ENCODE measurements around the gene PRXL2B.
A peak's percentile ranks its signal among the peaks of the same experiment; 100 is the strongest.

The PRXL2B gene

GRCh38 chr1:2633366-2633935, 46.9 kb downstream of the PRXL2B start:
- Histone ChIP-seq H3K27me3 (ENCODE audit: control insufficient read depth in 1 of 2, insufficient read depth in 1 of 2, low read length in 2 of 2) (peaks cover 46 to 58% of the 10 kb centered on the region in 2 experiments), H2BK120ac (ENCODE audit: low read depth, low read length) (no peak overlapping the region), H3K4me1 (ENCODE audit: control insufficient read depth, insufficient read depth, low read depth, low read length) (no peaks in the 10 kb centered on the region), H3K14ac (ENCODE audit: low read length in 2 of 2) (no peak overlapping the region), H2BK5ac (ENCODE audit: low read depth, low read length, poor library complexity, severe bottlenecking) (no peak overlapping the region), H3K23ac (ENCODE audit: low read length in 2 of 2) (no peak overlapping the region), H3K18ac (ENCODE audit: low read depth in 1 of 2, low read length in 2 of 2) (no peak overlapping the region), H2AK5ac (ENCODE audit: low read length, severe bottlenecking) (no peak overlapping the region), H3K79me1 (replicated peaks; ENCODE audit: low read length, poor library complexity, severe bottlenecking) (no peaks in the 10 kb centered on the region), H3K4me2 (ENCODE audit: low read length, poor library complexity, severe bottlenecking) (no peak overlapping the region), H3K4me3 (ENCODE audit: insufficient read depth in 1 of 2, low read depth in 1 of 2, low read length in 2 of 2) (no peak overlapping the region), H2BK12ac (ENCODE audit: low read length in 2 of 2) (no peak overlapping the region), H2BK15ac (ENCODE audit: low read depth, poor library complexity, severe bottlenecking) (no peak overlapping the region), H3K36me3 (ENCODE audit: control insufficient read depth in 1 of 2, insufficient read depth in 2 of 2, low read depth in 1 of 2, low read length in 2 of 2) (no peaks in the 10 kb centered on the region), H4K91ac (ENCODE audit: low read length) (no peak overlapping the region), H3K9me3 (ENCODE audit: control insufficient read depth, low read length) (peaks cover 6% of the 10 kb centered on the region), H3K4ac (ENCODE audit: low read depth in 1 of 2, low read length in 2 of 2) (no peak overlapping the region), H3K27ac (ENCODE audit: low read length, poor library complexity, severe bottlenecking) (no peak overlapping the region), H4K8ac (ENCODE audit: low read length) (no peak overlapping the region), H2AFZ (ENCODE audit: low read depth, low read length) (no peak overlapping the region), H3K9ac (ENCODE audit: low read length) (no peak overlapping the region)
- 82% methylated on average over 12 of the region's 12 CpGs for WGBS
- no peak for DNase-seq

- Histone ChIP-seq H3K27ac (ENCODE audit: low read length, poor library complexity, severe bottlenecking) (no peak overlapping the region), H2BK5ac (ENCODE audit: low read depth, low read length, poor library complexity, severe bottlenecking) (no peak overlapping the region), H3K4me2 (ENCODE audit: low read length, poor library complexity, severe bottlenecking) (no peak overlapping the region), H3K27me3 (ENCODE audit: control insufficient read depth in 1 of 2, insufficient read depth in 1 of 2, low read length in 2 of 2) (peaks cover 51 to 63% of the 10 kb centered on the region in 2 experiments), H2AK5ac (ENCODE audit: low read length, severe bottlenecking) (no peak overlapping the region), H2BK15ac (ENCODE audit: low read depth, poor library complexity, severe bottlenecking) (no peak overlapping the region), H3K79me1 (replicated peaks; ENCODE audit: low read length, poor library complexity, severe bottlenecking) (no peaks in the 10 kb centered on the region), H3K14ac (ENCODE audit: low read length in 2 of 2) (no peak overlapping the region), H2BK12ac (ENCODE audit: low read length in 2 of 2) (no peak overlapping the region), H3K4me1 (ENCODE audit: control insufficient read depth, insufficient read depth, low read depth, low read length) (no peaks in the 10 kb centered on the region), H3K23ac (ENCODE audit: low read length in 2 of 2) (no peak overlapping the region), H2AFZ (ENCODE audit: low read depth, low read length) (no peak overlapping the region), H3K4ac (ENCODE audit: low read depth in 1 of 2, low read length in 2 of 2) (no peak overlapping the region), H4K91ac (ENCODE audit: low read length) (no peak overlapping the region), H4K8ac (ENCODE audit: low read length) (no peak overlapping the region), H3K36me3 (ENCODE audit: control insufficient read depth in 1 of 2, insufficient read depth in 2 of 2, low read depth in 1 of 2, low read length in 2 of 2) (no peaks in the 10 kb centered on the region), H2BK120ac (ENCODE audit: low read depth, low read length) (no peak overlapping the region), H3K9me3 (ENCODE audit: control insufficient read depth, low read length) (peaks cover 6% of the 10 kb centered on the region), H3K18ac (ENCODE audit: low read depth in 1 of 2, low read length in 2 of 2) (no peak overlapping the region), H3K4me3 (ENCODE audit: insufficient read depth in 1 of 2, low read depth in 1 of 2, low read length in 2 of 2) (no peak overlapping the region), H3K9ac (ENCODE audit: low read length) (no peak overlapping the region)
- WGBS: 78% methylated on average over 8 of the region's 8 CpGs
- no peak for DNase-seq
Measured at GRCh38 chr1:2633936-2634491, 47.4 kb downstream of the PRXL2B start.

- peaks cover 43 to 53% of the 10 kb centered on the region in 2 experiments for H3K27me3 ChIP-seq (ENCODE audit: control insufficient read depth in 1 of 2, insufficient read depth in 1 of 2, low read length in 2 of 2)
- no peak for DNase-seq
Measured at GRCh38 chr1:2635361-2636010, 48.9 kb downstream of the PRXL2B start.

GRCh38 chr1:2636733-2637132, 50.2 kb downstream of the PRXL2B start:
- peaks cover 7% of the 10 kb centered on the region for H3K79me1 ChIP-seq (replicated peaks; ENCODE audit: low read length, poor library complexity, severe bottlenecking)
- no peak overlapping the region for H2BK12ac ChIP-seq (ENCODE audit: low read length in 2 of 2)
- H3K14ac ChIP-seq (ENCODE audit: low read length in 2 of 2): no peak overlapping the region
- no peak overlapping the region for H2AFZ ChIP-seq (ENCODE audit: low read depth, low read length)
- H2BK5ac ChIP-seq (ENCODE audit: low read depth, low read length, poor library complexity, severe bottlenecking): no peak overlapping the region
- H3K4me3 ChIP-seq (ENCODE audit: insufficient read depth in 1 of 2, low read depth in 1 of 2, low read length in 2 of 2): no peak overlapping the region
- H3K9me3 ChIP-seq (ENCODE audit: control insufficient read depth, low read length): peaks cover 6% of the 10 kb centered on the region
- H2AK5ac ChIP-seq (ENCODE audit: low read length, severe bottlenecking): no peak overlapping the region
- WGBS: 78% methylated on average over 7 of the region's 7 CpGs
- H3K36me3 ChIP-seq (ENCODE audit: control insufficient read depth in 1 of 2, insufficient read depth in 2 of 2, low read depth in 1 of 2, low read length in 2 of 2): no peaks in the 10 kb centered on the region
- H3K18ac ChIP-seq (ENCODE audit: low read depth in 1 of 2, low read length in 2 of 2): no peak overlapping the region
- DNase-seq: no peak
- peaks cover 6% of the 10 kb centered on the region for H3K4me1 ChIP-seq (ENCODE audit: control insufficient read depth, insufficient read depth, low read depth, low read length)
- H4K91ac ChIP-seq (ENCODE audit: low read length): no peak overlapping the region
- no peak overlapping the region for H3K4ac ChIP-seq (ENCODE audit: low read depth in 1 of 2, low read length in 2 of 2)
- H3K27ac ChIP-seq (ENCODE audit: low read length, poor library complexity, severe bottlenecking): no peak overlapping the region
- H3K9ac ChIP-seq (ENCODE audit: low read length): no peak overlapping the region
- H4K8ac ChIP-seq (ENCODE audit: low read length): no peak overlapping the region
- no peak overlapping the region for H3K23ac ChIP-seq (ENCODE audit: low read length in 2 of 2)
- H3K27me3 ChIP-seq (ENCODE audit: control insufficient read depth in 1 of 2, insufficient read depth in 1 of 2, low read length in 2 of 2): peaks cover 43 to 45% of the 10 kb centered on the region in 2 experiments
- no peak overlapping the region for H2BK15ac ChIP-seq (ENCODE audit: low read depth, poor library complexity, severe bottlenecking)
- H3K4me2 ChIP-seq (ENCODE audit: low read length, poor library complexity, severe bottlenecking): no peak overlapping the region
- H2BK120ac ChIP-seq (ENCODE audit: low read depth, low read length): no peak overlapping the region

More at GRCh38 chr1:2635361-2636010, 48.9 kb downstream of the PRXL2B start:
- Histone ChIP-seq H2BK120ac (ENCODE audit: low read depth, low read length) (no peak overlapping the region), H3K27ac (ENCODE audit: low read length, poor library complexity, severe bottlenecking) (no peak overlapping the region), H3K4me1 (ENCODE audit: control insufficient read depth, insufficient read depth, low read depth, low read length) (no peaks in the 10 kb centered on the region), H4K91ac (ENCODE audit: low read length) (peak overlapping the region; percentile 32), H3K9me3 (ENCODE audit: control insufficient read depth, low read length) (peaks cover 6% of the 10 kb centered on the region), H3K23ac (ENCODE audit: low read length in 2 of 2) (no peak overlapping the region), H3K4me2 (ENCODE audit: low read length, poor library complexity, severe bottlenecking) (no peak overlapping the region), H2BK5ac (ENCODE audit: low read depth, low read length, poor library complexity, severe bottlenecking) (no peak overlapping the region), H3K4me3 (ENCODE audit: insufficient read depth in 1 of 2, low read depth in 1 of 2, low read length in 2 of 2) (no peak overlapping the region), H3K18ac (ENCODE audit: low read depth in 1 of 2, low read length in 2 of 2) (no peak overlapping the region), H3K79me1 (replicated peaks; ENCODE audit: low read length, poor library complexity, severe bottlenecking) (no peaks in the 10 kb centered on the region), H3K14ac (ENCODE audit: low read length in 2 of 2) (peak overlapping the region in 1 of 2 experiments; percentile 18), H2AFZ (ENCODE audit: low read depth, low read length) (no peak overlapping the region), H3K9ac (ENCODE audit: low read length) (no peak overlapping the region), H2BK12ac (ENCODE audit: low read length in 2 of 2) (no peak overlapping the region), H3K36me3 (ENCODE audit: control insufficient read depth in 1 of 2, insufficient read depth in 2 of 2, low read depth in 1 of 2, low read length in 2 of 2) (no peaks in the 10 kb centered on the region), H2AK5ac (ENCODE audit: low read length, severe bottlenecking) (no peak overlapping the region), H3K4ac (ENCODE audit: low read depth in 1 of 2, low read length in 2 of 2) (no peak overlapping the region), H2BK15ac (ENCODE audit: low read depth, poor library complexity, severe bottlenecking) (no peak overlapping the region), H4K8ac (ENCODE audit: low read length) (no peak overlapping the region)
- 73% methylated on average over 10 of the region's 10 CpGs for WGBS

Measured in mesenchymal stem cell (in vitro differentiated cells and primary cell).